Spinal cord (tissue), 10 donors: ENCODE results near the gene SRCIN1. TPM values are rescaled to one million over a fixed set of nuclear protein-coding genes. Genes with fewer than 3 reads are reported as not detected.

Source experiments
- DNase-seq, 6 donors: peaks; one replicate each; pipeline versions ENCODE4 v3.0.0 to v3.0.0-alpha.2; 2013 to 2015; ENCODE audit warnings: low spot score in 6 of 6, low read depth in 4 of 6
- H3K27ac ChIP-seq: one replicate; pipeline ENCODE4 v1.5.1; 2013; ENCODE audit warnings: low read depth, low read length, control low read depth
- H3K27me3 ChIP-seq: one replicate; pipeline ENCODE4 v1.6.1; 2013; ENCODE audit warnings: low read length; ENCODE audit not compliant: control insufficient read depth, insufficient read depth
- H3K36me3 ChIP-seq: one replicate; pipeline ENCODE4 v1.6.1; 2013; ENCODE audit warnings: low read length; ENCODE audit not compliant: control insufficient read depth, insufficient read depth
- H3K4me1 ChIP-seq: one replicate; pipeline ENCODE4 v1.6.1; 2013; ENCODE audit warnings: low read length; ENCODE audit not compliant: control insufficient read depth, insufficient read depth
- H3K4me3 ChIP-seq: one replicate; pipeline ENCODE4 v1.5.1; 2013; ENCODE audit warnings: low read depth, low read length, control low read depth
- H3K9me3 ChIP-seq: one replicate; pipeline ENCODE4 v1.6.1; 2013; ENCODE audit warnings: low read length; ENCODE audit not compliant: control insufficient read depth, insufficient read depth
- WGBS: methylation state at CpG from one replicate; pipeline ENCODE4 v1.1.5; 2013; ENCODE audit warnings: missing lambda C conversion rate; ENCODE audit not compliant: insufficient coverage; 5-methylcytosine and 5-hydroxymethylcytosine counted together
- polyA plus RNA-seq, 2 donors: library from polyadenylated mRNA; unstranded; fragments of 120-200 nt; gene quantifications; one replicate each; pipeline ENCODE4 v1.2.1, GENCODE V29; 2013; ENCODE audit not compliant: insufficient read length in 2 of 2
- total RNA-seq, 2 donors: library from RNA; depleted of rRNA in 1 of 2; stranded (reverse); fragments of 120-200 nt in 1 of 2; fragments of >200 nt in 1 of 2; gene quantifications; one replicate each; pipeline versions ENCODE4 v1.2.3 to v1.2.4, GENCODE V29; 2013 to 2014
- donor health status: healthy.

The SRCIN1 gene
- total and polyA plus RNA-seq, 4 donors = 16.0 to 79.4 (median 44.1) TPM

DNA sequence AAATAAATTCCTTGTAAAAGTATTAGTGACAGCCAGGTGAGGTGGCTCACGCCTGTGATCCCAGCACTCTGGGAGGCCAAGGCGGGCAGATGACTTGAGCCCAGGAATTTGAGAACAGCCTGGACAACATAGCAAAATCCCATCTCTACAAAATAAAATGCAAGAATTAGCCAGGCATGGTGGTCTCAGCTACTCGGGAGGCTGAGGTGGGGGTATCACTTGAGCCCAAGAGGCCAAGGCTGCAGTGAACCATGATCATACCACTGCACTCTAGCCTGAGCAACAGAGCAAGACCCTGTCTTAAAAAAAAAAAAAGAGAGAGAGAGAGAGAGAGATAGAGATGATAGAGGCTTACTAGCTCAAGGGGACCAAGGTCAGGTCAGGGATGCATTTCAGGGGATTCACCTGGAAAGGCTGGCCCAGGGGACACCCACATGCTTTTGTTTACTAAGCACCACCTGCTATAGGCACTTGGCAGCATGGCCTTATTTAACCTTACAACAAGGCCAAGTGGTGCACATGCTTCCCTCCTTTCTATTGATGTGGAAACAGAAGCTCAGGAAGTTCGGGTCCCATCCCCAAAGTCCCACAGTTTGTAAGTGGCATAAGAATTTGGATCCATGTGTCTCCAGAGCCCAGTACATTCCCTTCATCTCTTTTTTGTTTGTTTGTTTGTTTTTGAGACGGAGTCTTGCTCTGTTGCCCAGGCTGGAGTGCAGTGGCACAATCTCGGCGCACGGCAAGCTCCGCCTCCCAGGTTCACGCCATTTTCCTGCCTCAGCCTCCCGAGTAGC lies 12.4 kb upstream of the SRCIN1 start:
- H3K36me3 ChIP-seq = no peaks in the 10 kb centered on the region
- no peak overlapping the region for H3K27ac ChIP-seq
- DNase-seq = no peak
- 90% methylated on average over 7 of the region's 11 CpGs for WGBS
- H3K9me3 ChIP-seq = no peaks in the 10 kb centered on the region
- no peaks in the 10 kb centered on the region for H3K27me3 ChIP-seq
- no peaks in the 10 kb centered on the region for H3K4me1 ChIP-seq
- no peak overlapping the region for H3K4me3 ChIP-seq

DNA sequence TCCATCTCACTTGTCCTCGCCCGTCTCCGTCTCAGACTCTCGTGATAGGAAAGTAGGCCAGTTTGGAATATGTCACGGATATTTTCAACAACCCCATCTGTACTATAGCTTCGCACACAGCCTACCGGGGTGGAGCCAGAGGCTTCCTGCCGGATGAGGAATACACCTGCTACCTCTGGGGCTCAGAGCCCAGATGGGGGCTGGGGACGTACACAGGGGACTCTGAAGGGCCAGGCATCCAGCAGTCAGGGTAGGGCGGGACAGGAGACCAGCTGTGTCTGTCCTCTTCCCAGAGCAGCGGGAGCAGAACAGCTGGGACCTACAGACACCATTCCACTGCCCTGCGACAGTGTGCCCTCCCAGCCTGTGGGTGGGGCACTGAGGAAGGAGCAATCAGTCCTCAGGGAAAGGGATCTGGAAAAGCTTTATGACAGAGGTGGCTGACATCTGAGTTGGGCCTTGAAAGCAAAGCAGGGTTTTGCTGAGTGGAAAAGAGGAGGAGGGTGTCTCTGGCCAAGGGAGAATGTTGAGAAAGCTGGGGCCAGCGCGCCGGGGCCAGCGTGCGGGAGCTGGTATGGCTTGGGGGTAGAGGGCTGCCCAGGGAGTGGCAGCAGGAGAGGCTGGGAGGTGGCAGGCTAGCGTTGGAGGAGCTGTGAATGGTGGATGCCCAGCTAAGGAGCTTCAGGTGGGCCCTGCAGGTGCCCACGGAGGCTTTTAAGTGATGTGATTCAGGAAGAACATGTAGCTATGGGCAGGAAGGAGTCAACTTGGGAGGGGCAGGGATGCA lies 11.5 kb upstream of the SRCIN1 start:
- Histone ChIP-seq H3K27me3 (no peaks in the 10 kb centered on the region), H3K27ac (no peak overlapping the region), H3K4me1 (no peaks in the 10 kb centered on the region), H3K36me3 (no peaks in the 10 kb centered on the region), H3K9me3 (no peaks in the 10 kb centered on the region), H3K4me3 (no peak overlapping the region)
- WGBS = 68% methylated on average over 13 of the region's 19 CpGs
- DNase-seq = no peak

DNA sequence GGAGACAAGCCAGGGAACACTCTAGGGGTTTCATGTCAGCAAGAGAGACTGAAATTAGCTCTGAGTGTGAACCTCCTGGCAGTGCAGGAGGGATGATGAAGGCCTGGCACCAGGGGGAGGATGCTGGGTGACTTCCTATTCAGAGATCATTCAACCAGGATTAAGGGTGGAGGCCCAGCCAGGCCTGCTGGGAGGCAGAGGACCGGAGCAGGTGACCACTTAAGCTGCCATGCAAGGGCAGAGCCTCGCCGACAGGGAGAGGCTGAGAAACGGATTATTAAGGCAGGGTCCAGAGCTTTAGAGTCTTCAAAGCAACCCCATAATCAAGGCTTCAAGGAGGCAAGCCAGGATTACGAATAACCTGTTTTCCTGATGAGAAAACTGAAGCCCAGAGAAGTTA lies 10.6 kb upstream of the SRCIN1 start:
- no peaks in the 10 kb centered on the region for H3K4me1 ChIP-seq
- H3K36me3 ChIP-seq = no peaks in the 10 kb centered on the region
- no peak for DNase-seq
- no peaks in the 10 kb centered on the region for H3K27me3 ChIP-seq
- H3K4me3 ChIP-seq = no peak overlapping the region
- H3K27ac ChIP-seq = no peak overlapping the region
- 86% methylated on average over 3 of the region's 5 CpGs for WGBS
- H3K9me3 ChIP-seq = peaks cover 3% of the 10 kb centered on the region

DNA sequence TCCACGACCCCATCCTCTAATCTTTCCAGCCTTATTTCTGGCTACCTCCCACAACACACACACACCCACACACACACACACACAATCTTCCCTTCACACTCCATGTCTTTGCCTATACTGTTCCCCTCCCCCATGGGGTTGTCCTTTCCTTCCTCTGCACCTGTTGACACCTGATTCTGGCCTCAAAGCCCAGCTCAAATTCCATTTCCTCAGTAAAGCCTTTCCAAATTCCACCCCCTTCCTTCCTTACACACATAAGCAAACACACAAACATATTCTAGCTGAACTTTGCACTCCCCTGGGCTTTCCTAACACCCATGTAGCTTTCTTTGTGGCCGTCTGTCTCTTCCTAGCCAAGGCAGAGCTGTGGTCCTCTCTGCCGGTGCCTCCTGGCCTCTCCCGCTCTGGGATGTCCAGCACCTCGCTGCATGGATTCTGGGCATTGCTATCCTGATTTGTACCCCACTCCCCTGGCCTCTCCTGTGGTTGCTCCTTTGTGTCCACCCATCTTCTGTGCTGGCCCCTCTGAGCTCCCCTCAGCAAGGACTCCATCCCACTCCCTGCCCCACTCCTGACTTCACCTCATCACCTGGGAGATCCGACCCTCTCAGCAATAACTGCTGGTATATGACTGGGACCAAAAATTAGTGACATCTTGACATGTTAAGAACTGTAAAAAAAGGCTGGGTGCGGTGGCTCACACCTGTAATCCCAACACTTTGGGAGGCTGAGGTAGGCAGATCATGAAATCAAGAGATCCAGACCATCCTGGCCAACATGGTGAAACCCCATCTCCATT lies 8.4 kb upstream of the SRCIN1 start:
- H3K27ac ChIP-seq = no peak overlapping the region
- 85% methylated on average over 6 of the region's 7 CpGs for WGBS
- no peak for DNase-seq
- no peak overlapping the region for H3K4me3 ChIP-seq
- H3K27me3 ChIP-seq = peaks cover 8% of the 10 kb centered on the region
- peaks cover 3% of the 10 kb centered on the region for H3K9me3 ChIP-seq
- no peaks in the 10 kb centered on the region for H3K36me3 ChIP-seq
- H3K4me1 ChIP-seq = peaks cover 4% of the 10 kb centered on the region

DNA sequence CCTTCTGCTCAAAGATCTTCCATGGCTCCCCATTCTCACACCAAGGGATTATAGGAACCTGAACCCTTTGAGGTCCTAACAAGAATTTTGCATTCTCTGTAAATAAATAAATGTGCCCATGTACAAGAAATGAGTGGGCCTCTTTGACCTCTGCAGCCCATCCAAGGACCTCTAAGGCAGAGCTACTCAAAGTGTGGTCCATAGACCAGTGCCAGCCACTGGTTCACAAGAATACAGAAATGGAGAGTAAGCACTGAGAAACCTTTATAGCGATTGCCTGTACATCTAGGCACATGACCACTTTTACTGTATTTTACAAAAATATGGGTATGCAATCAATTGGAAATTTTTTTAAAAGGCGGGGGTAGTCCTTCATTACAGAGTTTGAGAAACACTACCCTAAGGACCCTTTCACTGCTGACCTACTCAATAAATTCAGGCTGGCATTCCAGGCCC lies 7.8 kb upstream of the SRCIN1 start:
- 40% methylated on average over 1 of the region's 2 CpGs for WGBS
- Histone ChIP-seq H3K27ac (no peak overlapping the region), H3K4me1 (peaks cover 9% of the 10 kb centered on the region), H3K9me3 (peaks cover 3% of the 10 kb centered on the region), H3K36me3 (no peaks in the 10 kb centered on the region), H3K27me3 (peaks cover 9% of the 10 kb centered on the region), H3K4me3 (no peak overlapping the region)
- DNase-seq = no peak

DNA sequence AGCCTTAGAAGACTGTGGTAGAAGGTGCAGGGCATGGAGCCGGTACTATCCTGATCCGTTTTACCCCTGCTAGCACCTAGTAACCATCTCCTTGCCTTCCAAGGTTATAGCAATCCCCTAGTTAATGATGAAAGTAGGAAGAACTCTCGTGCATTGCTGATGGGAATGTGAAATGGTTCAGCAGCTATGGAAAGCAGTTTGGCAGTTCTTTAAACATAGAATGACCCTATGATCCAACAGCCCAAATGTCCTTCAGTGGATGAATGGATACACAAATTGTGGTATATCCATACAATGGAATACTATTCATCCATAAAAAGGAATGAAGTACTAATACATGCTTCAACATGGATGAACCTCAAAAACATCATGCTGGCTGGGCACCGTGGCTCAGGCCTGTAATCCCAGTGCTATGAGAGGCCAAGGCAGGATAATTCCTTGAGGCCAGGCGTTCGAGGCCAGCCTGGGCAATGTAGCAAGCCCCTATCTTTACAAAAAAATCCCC lies 6.2 kb upstream of the SRCIN1 start:
- 93% methylated on average over 2 of the region's 6 CpGs for WGBS
- no peaks in the 10 kb centered on the region for H3K36me3 ChIP-seq
- H3K4me3 ChIP-seq = no peak overlapping the region
- H3K4me1 ChIP-seq = peaks cover 18% of the 10 kb centered on the region
- DNase-seq = no peak
- H3K9me3 ChIP-seq = peaks cover 3% of the 10 kb centered on the region
- H3K27ac ChIP-seq = no peak overlapping the region
- peaks cover 9% of the 10 kb centered on the region for H3K27me3 ChIP-seq

DNA sequence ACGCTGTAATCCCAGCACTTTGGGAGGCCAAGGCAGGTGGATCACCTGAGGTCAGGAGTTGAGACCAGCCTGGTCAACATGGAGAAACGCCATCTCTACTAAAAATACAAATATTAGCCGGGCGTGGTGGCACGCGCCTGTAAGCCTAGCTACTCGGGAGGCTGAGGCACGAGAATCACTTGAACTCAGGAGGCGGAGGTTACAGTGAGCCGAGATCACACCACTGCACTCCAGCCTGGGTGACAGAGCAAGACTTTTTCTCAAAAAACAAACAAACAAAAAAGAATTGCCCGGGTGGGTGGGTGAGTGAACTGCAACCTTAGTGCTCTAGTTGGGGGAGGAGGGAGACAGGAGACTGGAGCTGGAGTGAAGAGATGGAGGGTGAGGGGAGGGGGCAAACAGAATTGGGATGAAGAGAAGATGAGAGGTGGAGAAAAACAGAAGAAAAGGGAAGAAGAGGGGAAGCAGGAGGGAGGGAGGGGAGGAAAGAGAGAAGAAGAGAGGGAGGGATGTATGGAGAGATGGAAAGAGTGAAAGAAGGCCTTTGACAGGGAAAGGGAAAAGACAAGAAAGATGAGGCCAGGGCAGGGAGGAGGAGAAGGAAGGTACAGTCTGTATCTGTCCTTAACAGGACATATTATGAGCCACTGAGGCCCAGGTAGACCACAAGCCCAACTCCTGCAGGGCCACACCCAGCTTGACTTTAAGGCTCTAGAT lies 5.5 kb upstream of the SRCIN1 start:
- 71% methylated on average over 8 of the region's 11 CpGs for WGBS
- Histone ChIP-seq H3K9me3 (peaks cover 3% of the 10 kb centered on the region), H3K4me1 (peaks cover 25% of the 10 kb centered on the region), H3K36me3 (no peaks in the 10 kb centered on the region), H3K27me3 (peaks cover 9% of the 10 kb centered on the region), H3K4me3 (no peak overlapping the region), H3K27ac (no peak overlapping the region)
- DNase-seq = no peak

DNA sequence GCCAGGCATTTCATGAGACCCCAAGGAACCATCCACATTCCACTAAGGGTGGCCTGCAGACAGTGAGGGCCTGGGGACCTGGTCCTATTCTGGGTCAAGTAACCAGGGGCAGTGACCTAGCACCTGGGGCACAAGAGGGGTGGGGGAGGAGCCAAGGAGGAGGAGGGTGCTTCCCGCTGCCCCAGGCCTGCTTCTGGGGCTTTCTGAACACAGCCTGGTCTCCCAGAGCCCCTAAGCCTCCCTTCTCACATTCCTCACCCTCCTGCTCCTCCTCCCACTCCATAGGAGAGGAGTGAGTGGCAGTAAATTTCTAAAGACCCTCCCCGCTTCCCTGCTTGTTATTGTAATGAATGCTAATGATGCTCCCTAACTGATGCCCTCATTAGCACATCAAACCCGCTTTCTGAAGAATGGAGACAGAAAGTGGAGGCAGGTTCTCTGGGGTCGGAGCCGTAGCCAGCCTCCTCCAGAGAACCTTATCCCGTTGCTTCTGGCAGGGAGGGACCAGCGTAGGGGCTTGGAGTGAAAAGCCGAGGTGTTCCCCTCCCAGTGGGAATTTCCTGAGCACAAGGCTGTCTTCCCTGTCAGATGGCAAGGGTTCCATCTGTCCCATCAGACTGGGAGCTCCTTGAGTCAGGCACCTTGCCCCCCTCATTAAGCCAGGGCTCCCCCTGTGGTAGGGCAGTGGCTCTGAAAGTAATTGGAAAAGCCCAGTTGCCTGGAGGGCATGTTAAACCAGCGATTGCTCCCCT lies 3.7 kb upstream of the SRCIN1 start:
- Histone ChIP-seq H3K9me3 (peaks cover 3% of the 10 kb centered on the region), H3K27me3 (peaks cover 11% of the 10 kb centered on the region), H3K4me1 (peaks cover 36% of the 10 kb centered on the region), H3K36me3 (no peaks in the 10 kb centered on the region), H3K27ac (no peak overlapping the region), H3K4me3 (no peak overlapping the region)
- WGBS = 13% methylated on average over 5 of the region's 9 CpGs
- peak in 1 of 6 donors; percentile 47 for DNase-seq
